GM18868 (cell line): ENCODE data around the gene HLA-DQB1.
A peak's percentile ranks its signal among the peaks of the same experiment; 100 is the strongest.
"Not testable (repeated sequence)": the region's sequence is repeated elsewhere in the genome, so short reads cannot be mapped to it uniquely, and the experiment has no call there.

Source experiments
- ATAC-seq: cut with Tn5 transposase; IDR thresholded peaks from one replicate; pipeline ENCODE4 v1.9.1; 2021; ENCODE audit warnings: mild to moderate bottlenecking, moderate library complexity; ENCODE audit not compliant: unreplicated experiment

Gene HLA-DQB1

GRCh38 chr6:32666420-32667300 lies at the start of gene HLA-DQB1:
HLA-DQB1 (minus strand) TSS chr6:32666657; CDS start chr6:32666607, 50 bp downstream.
- peak; percentile 61 for ATAC-seq

- no peak for ATAC-seq
Observed at GRCh38 chr6:32713241-32713640, 46.8 kb upstream of the HLA-DQB1 start.

- ATAC-seq, result no peak
Observed at GRCh38 chr6:32709625-32710024, 43.2 kb upstream of the HLA-DQB1 start.

- not testable (repeated sequence) for ATAC-seq
Observed at GRCh38 chr6:32705164-32705563, 38.7 kb upstream of the HLA-DQB1 start.

- no peak for ATAC-seq
Observed at GRCh38 chr6:32703347-32703746, 36.9 kb upstream of the HLA-DQB1 start.

- ATAC-seq, result no peak
Observed at GRCh38 chr6:32700391-32701040, 34.1 kb upstream of the HLA-DQB1 start.

GRCh38 chr6:32697031-32697430 lies 30.6 kb upstream of the HLA-DQB1 start:
- no peak for ATAC-seq

- peak; percentile 43 for ATAC-seq
Observed at GRCh38 chr6:32692019-32692418, 25.6 kb upstream of the HLA-DQB1 start.

GRCh38 chr6:32689531-32690501 lies 23.4 kb upstream of the HLA-DQB1 start:
- ATAC-seq, result peak; percentile 30

GRCh38 chr6:32685603-32686002 lies 19.1 kb upstream of the HLA-DQB1 start:
- peak; percentile 77 for ATAC-seq

- ATAC-seq, result no peak
Observed at GRCh38 chr6:32684246-32684645, 17.8 kb upstream of the HLA-DQB1 start.

- ATAC-seq, result no peak
Observed at GRCh38 chr6:32680055-32680454, 13.6 kb upstream of the HLA-DQB1 start.

GRCh38 chr6:32679492-32679891 lies 13.0 kb upstream of the HLA-DQB1 start:
- no peak for ATAC-seq

GRCh38 chr6:32674123-32674522 lies 7.7 kb upstream of the HLA-DQB1 start:
- not testable (repeated sequence) for ATAC-seq

- ATAC-seq, result not testable (repeated sequence)
Observed at GRCh38 chr6:32671908-32672307, 5.5 kb upstream of the HLA-DQB1 start.

- ATAC-seq, result no peak
Observed at GRCh38 chr6:32669893-32670292, 3.4 kb upstream of the HLA-DQB1 start.

- ATAC-seq, result no peak
Observed at GRCh38 chr6:32669240-32669639, 2.8 kb upstream of the HLA-DQB1 start.

GRCh38 chr6:32668226-32668747 lies 1.8 kb upstream of the HLA-DQB1 start:
- ATAC-seq, result peak; percentile 69

GRCh38 chr6:32665661-32666060 lies 796 bp downstream of the HLA-DQB1 start:
- ATAC-seq, result no peak

- ATAC-seq, result no peak
Observed at GRCh38 chr6:32664827-32665362, 1.6 kb downstream of the HLA-DQB1 start.
